ENCODE results near the gene KTI12.
"Not testable (repeated sequence)": the region's sequence is repeated elsewhere in the genome, so short reads cannot be mapped to it uniquely, and the experiment has no call there.

Gene KTI12, protein sequence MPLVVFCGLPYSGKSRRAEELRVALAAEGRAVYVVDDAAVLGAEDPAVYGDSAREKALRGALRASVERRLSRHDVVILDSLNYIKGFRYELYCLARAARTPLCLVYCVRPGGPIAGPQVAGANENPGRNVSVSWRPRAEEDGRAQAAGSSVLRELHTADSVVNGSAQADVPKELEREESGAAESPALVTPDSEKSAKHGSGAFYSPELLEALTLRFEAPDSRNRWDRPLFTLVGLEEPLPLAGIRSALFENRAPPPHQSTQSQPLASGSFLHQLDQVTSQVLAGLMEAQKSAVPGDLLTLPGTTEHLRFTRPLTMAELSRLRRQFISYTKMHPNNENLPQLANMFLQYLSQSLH

DNA sequence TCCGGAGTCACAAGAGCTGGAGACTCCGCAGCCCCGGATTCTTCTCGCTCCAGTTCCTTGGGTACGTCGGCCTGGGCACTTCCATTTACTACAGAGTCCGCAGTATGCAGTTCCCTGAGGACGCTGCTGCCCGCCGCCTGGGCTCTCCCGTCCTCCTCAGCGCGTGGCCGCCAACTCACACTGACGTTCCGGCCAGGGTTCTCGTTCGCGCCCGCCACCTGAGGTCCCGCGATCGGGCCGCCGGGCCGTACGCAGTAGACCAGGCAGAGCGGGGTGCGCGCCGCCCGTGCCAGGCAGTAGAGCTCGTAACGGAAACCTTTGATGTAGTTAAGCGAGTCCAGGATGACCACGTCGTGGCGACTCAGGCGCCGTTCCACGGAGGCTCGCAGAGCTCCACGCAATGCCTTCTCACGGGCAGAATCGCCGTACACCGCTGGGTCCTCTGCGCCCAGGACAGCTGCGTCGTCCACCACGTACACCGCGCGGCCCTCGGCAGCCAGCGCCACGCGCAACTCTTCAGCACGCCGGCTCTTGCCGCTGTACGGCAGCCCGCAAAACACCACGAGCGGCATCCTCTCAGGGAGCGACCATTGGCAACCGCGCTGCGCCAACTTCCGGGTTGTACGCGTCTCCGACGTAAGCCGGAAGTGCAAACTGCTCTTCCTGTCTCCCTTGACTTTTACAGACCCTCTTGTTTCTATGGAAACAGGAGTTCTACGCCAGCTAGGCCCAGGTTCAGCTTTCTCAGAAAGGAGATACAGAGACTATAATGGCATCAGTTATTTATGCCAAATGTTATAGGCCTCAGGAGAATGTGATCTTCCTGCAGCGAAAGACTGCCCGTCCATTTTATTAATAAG, at the start of gene KTI12:
KTI12 (minus strand) TSS at position 621 of the 860 bp plus-strand sequence; CDS start at position 572, 49 bp downstream.
- no peaks in the 10 kb centered on the region for H3K27me3 ChIP-seq (ENCODE audit: insufficient read depth, insufficient read length)
- TF ChIP-seq ZNF274 (IDR thresholded peaks at IDR 0.05; ENCODE audit: low read depth, low read length) = no peak
- peak; percentile 33 for TF ChIP-seq YY1 (IDR thresholded peaks at IDR 0.05; ENCODE audit: insufficient read depth, insufficient read length)
- TF ChIP-seq SUZ12 (IDR thresholded peaks at IDR 0.05; ENCODE audit: extremely low read depth, insufficient read depth, insufficient read length) = no peak
- peak within 1 kb of the TSS; percentile 78 for H3K4me3 ChIP-seq (ENCODE audit: insufficient read length, low read depth)
- H3K4me1 ChIP-seq (ENCODE audit: insufficient read depth, insufficient read length) = no peaks in the 10 kb centered on the region
- peaks cover 51% of the 10 kb centered on the region for H3K36me3 ChIP-seq (ENCODE audit: insufficient read depth, insufficient read length, low read length)
- peak within 1 kb of the TSS; percentile 93 for H3K9ac ChIP-seq (ENCODE audit: insufficient read length, low read depth)
- no peak for DNase-seq (ENCODE audit: low read depth, low spot score)
- H3K9me3 ChIP-seq (ENCODE audit: insufficient read depth, low read length) = no peaks in the 10 kb centered on the region

DNA sequence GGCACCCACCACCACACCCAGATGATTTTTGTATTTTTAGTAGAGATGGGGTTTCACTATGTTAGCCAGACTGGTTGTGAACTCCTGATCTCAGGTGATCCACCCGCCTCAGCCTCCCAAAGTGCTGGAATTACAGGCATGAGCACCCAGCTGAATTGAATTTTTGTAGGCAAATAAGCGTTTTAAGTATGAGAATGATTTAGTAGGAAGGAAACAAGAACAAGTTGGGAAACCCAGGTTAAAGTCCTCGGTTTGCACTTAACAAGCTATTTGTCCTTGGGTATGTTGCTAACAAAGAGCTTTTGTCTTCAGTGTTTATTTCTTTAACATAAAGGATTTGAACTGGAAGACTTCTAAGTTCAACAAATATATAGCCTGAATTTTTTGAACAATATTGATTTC, 46.4 kb upstream of the KTI12 start:
- Histone ChIP-seq H3K36me3 (ENCODE audit: insufficient read depth, insufficient read length, low read length) (peaks cover 31% of the 10 kb centered on the region), H3K9ac (ENCODE audit: insufficient read length, low read depth) (no peak overlapping the region), H3K27me3 (ENCODE audit: insufficient read depth, insufficient read length) (no peaks in the 10 kb centered on the region), H3K4me1 (ENCODE audit: insufficient read depth, insufficient read length) (no peaks in the 10 kb centered on the region), H3K9me3 (ENCODE audit: insufficient read depth, low read length) (no peaks in the 10 kb centered on the region), H3K4me3 (ENCODE audit: insufficient read length, low read depth) (no peak overlapping the region)
- TF ChIP-seq ZNF274 (IDR thresholded peaks at IDR 0.05; ENCODE audit: low read depth, low read length) = no peak
- TF ChIP-seq YY1 (IDR thresholded peaks at IDR 0.05; ENCODE audit: insufficient read depth, insufficient read length) = no peak
- no peak for TF ChIP-seq SUZ12 (IDR thresholded peaks at IDR 0.05; ENCODE audit: extremely low read depth, insufficient read depth, insufficient read length)
- DNase-seq (ENCODE audit: low read depth, low spot score) = no peak

DNA sequence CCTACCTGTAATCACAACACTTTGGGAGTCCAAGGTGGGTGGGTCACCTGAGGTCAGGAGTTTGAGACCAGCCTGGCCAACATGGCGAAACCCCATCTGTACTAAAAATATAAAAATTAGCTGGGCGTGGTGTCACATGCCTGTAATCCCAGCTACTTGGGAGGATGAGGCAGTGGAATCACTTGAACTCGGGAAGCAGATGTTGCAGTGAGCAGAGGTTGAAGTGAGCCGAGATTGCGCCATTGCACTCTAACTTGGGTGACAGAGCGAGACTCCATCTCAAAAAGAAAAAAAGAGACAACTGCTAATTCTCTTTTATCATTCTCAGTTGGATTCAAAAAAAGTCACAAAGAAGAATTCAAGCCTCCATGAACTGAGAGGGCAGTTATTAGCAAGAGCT, 43.7 kb upstream of the KTI12 start:
- not testable (repeated sequence) for H3K4me3 ChIP-seq (ENCODE audit: insufficient read length, low read depth); H3K9ac ChIP-seq (ENCODE audit: insufficient read length, low read depth); H3K4me1 ChIP-seq (ENCODE audit: insufficient read depth, insufficient read length); H3K9me3 ChIP-seq (ENCODE audit: insufficient read depth, low read length); H3K27me3 ChIP-seq (ENCODE audit: insufficient read depth, insufficient read length); DNase-seq (ENCODE audit: low read depth, low spot score)
- H3K36me3 ChIP-seq (ENCODE audit: insufficient read depth, insufficient read length, low read length) = peaks cover 37% of the 10 kb centered on the region

DNA sequence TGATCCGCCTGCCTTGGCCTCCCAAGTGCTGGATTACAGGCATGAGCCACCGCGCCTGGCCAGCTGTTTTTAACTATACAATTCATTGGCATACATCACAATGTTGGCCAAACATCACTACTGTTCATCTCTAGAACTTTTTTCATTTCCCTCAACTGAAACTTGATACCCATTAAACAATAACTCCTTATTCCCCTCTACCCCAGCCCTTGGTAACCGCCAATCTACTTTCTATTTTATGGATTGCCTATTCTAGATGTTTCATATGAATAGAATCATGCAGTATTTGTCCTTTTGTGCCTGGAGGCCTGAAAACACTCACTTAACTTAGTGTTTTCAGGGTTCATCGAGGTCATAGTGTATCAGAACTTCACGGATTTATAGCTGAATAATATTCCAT, 38.7 kb upstream of the KTI12 start:
- no peak overlapping the region for H3K4me3 ChIP-seq (ENCODE audit: insufficient read length, low read depth)
- no peak overlapping the region for H3K9ac ChIP-seq (ENCODE audit: insufficient read length, low read depth)
- TF ChIP-seq YY1 (IDR thresholded peaks at IDR 0.05; ENCODE audit: insufficient read depth, insufficient read length) = no peak
- no peak for TF ChIP-seq SUZ12 (IDR thresholded peaks at IDR 0.05; ENCODE audit: extremely low read depth, insufficient read depth, insufficient read length)
- TF ChIP-seq ZNF274 (IDR thresholded peaks at IDR 0.05; ENCODE audit: low read depth, low read length) = no peak
- H3K36me3 ChIP-seq (ENCODE audit: insufficient read depth, insufficient read length, low read length) = peaks cover 47% of the 10 kb centered on the region
- H3K27me3 ChIP-seq (ENCODE audit: insufficient read depth, insufficient read length) = no peaks in the 10 kb centered on the region
- no peaks in the 10 kb centered on the region for H3K4me1 ChIP-seq (ENCODE audit: insufficient read depth, insufficient read length)
- DNase-seq (ENCODE audit: low read depth, low spot score) = no peak
- H3K9me3 ChIP-seq (ENCODE audit: insufficient read depth, low read length) = no peaks in the 10 kb centered on the region

DNA sequence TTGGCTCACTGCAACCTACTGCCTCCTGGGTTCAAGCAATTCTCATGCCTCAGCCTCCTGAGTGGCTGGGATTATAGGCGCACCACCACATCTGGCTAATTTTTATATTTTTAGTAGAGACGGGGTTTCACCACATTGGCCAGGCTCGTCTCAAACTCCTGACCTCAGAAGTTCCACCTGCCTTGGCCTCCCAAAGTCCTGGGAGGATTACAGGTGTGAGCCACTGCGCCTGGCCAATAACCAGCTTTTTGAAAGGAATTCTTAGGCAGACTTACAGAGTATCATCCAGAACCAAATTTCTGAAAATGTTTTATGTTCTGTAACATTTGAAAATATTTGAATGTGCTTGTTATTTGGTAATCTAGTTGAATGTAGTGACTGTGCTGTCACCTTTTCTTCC, 37.1 kb upstream of the KTI12 start:
- Histone ChIP-seq H3K27me3 (ENCODE audit: insufficient read depth, insufficient read length) (no peaks in the 10 kb centered on the region), H3K9me3 (ENCODE audit: insufficient read depth, low read length) (no peaks in the 10 kb centered on the region), H3K4me1 (ENCODE audit: insufficient read depth, insufficient read length) (no peaks in the 10 kb centered on the region), H3K9ac (ENCODE audit: insufficient read length, low read depth) (no peak overlapping the region), H3K4me3 (ENCODE audit: insufficient read length, low read depth) (no peak overlapping the region), H3K36me3 (ENCODE audit: insufficient read depth, insufficient read length, low read length) (peaks cover 47% of the 10 kb centered on the region)
- TF ChIP-seq SUZ12 (IDR thresholded peaks at IDR 0.05; ENCODE audit: extremely low read depth, insufficient read depth, insufficient read length) (no peak), ZNF274 (IDR thresholded peaks at IDR 0.05; ENCODE audit: low read depth, low read length) (no peak), YY1 (IDR thresholded peaks at IDR 0.05; ENCODE audit: insufficient read depth, insufficient read length) (no peak)
- DNase-seq (ENCODE audit: low read depth, low spot score) = no peak

DNA sequence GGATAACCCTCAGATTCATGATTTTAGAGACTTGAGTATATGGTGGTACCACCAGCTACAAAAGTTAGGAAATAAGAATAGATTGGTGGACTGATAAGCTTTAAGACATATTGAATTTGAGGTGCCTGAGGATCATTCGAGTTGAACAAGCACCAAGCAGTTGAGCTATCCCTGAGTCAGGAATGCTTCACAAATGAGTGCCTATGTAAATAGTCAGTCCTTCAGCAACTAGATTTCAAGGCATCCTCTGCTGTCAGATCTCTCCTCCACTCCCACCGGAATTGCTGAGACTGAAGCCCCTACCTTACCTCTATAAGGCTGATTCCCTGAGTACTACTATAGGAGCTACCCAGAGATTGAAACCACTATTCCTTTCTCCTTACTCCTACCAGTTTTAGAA, 29.6 kb upstream of the KTI12 start:
- H3K4me1 ChIP-seq (ENCODE audit: insufficient read depth, insufficient read length) = no peaks in the 10 kb centered on the region
- no peaks in the 10 kb centered on the region for H3K9me3 ChIP-seq (ENCODE audit: insufficient read depth, low read length)
- TF ChIP-seq ZNF274 (IDR thresholded peaks at IDR 0.05; ENCODE audit: low read depth, low read length) = no peak
- H3K4me3 ChIP-seq (ENCODE audit: insufficient read length, low read depth) = no peak overlapping the region
- no peak for DNase-seq (ENCODE audit: low read depth, low spot score)
- peaks cover 70% of the 10 kb centered on the region for H3K36me3 ChIP-seq (ENCODE audit: insufficient read depth, insufficient read length, low read length)
- H3K27me3 ChIP-seq (ENCODE audit: insufficient read depth, insufficient read length) = no peaks in the 10 kb centered on the region
- H3K9ac ChIP-seq (ENCODE audit: insufficient read length, low read depth) = no peak overlapping the region

DNA sequence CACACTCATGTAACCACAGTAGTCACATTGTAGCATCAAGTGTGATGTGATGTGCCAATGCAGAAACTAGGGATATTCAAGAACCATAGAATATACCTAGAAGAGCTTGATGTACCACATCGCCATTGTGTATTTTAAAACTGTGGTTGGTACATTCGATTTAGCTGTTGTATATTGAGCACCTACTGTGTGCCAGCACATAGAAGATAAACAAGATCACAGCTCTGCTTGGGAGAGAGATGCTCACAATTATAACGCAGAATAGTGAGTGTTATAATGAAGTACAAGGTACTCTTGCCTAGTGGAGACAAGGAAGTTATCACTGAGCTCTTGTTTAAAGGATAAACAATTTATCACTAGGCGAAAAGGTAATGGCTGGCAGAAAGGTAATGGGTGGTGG, 27.2 kb upstream of the KTI12 start:
- Histone ChIP-seq H3K9ac (ENCODE audit: insufficient read length, low read depth) (no peak overlapping the region), H3K27me3 (ENCODE audit: insufficient read depth, insufficient read length) (no peaks in the 10 kb centered on the region), H3K36me3 (ENCODE audit: insufficient read depth, insufficient read length, low read length) (peaks cover 56% of the 10 kb centered on the region), H3K4me3 (ENCODE audit: insufficient read length, low read depth) (no peak overlapping the region), H3K9me3 (ENCODE audit: insufficient read depth, low read length) (no peaks in the 10 kb centered on the region), H3K4me1 (ENCODE audit: insufficient read depth, insufficient read length) (no peaks in the 10 kb centered on the region)
- DNase-seq (ENCODE audit: low read depth, low spot score) = no peak
- no peak for TF ChIP-seq ZNF274 (IDR thresholded peaks at IDR 0.05; ENCODE audit: low read depth, low read length)
- TF ChIP-seq SUZ12 (IDR thresholded peaks at IDR 0.05; ENCODE audit: extremely low read depth, insufficient read depth, insufficient read length) = no peak
- TF ChIP-seq YY1 (IDR thresholded peaks at IDR 0.05; ENCODE audit: insufficient read depth, insufficient read length) = no peak

Data from NT2/D1 (cell line).